ENCODE data around the gene RPS24. TPM values are rescaled to one million over a fixed set of nuclear protein-coding genes. Genes with fewer than 3 reads are reported as not detected.

Gene RPS24
- polyA plus RNA-seq, 1 donor (not counting 4 experiments of a cell fraction or from before 2014, with no cell fraction given), result 5,180 TPM

DNA sequence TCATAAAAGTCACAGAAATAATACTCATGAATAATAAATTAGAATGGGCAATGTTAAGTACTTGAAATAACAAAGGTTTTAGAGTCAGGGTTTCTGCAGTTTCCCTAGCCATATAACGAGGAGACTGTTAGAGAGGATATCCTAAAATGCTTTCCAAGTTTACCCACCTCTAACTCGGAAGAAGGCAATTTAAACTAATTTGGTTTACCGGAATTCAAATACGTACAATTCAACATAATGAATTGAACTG is 351 bp upstream of the RPS24 start:
- H4K20me1 ChIP-seq (ENCODE audit: control insufficient read depth, extremely low read depth, insufficient read depth, low read length), result peaks cover 30% of the 10 kb centered on the region
- no peak for TF ChIP-seq EZH2 (IDR thresholded peaks at IDR 0.05; ENCODE audit: low read length)
- TF ChIP-seq, protein P1, sequence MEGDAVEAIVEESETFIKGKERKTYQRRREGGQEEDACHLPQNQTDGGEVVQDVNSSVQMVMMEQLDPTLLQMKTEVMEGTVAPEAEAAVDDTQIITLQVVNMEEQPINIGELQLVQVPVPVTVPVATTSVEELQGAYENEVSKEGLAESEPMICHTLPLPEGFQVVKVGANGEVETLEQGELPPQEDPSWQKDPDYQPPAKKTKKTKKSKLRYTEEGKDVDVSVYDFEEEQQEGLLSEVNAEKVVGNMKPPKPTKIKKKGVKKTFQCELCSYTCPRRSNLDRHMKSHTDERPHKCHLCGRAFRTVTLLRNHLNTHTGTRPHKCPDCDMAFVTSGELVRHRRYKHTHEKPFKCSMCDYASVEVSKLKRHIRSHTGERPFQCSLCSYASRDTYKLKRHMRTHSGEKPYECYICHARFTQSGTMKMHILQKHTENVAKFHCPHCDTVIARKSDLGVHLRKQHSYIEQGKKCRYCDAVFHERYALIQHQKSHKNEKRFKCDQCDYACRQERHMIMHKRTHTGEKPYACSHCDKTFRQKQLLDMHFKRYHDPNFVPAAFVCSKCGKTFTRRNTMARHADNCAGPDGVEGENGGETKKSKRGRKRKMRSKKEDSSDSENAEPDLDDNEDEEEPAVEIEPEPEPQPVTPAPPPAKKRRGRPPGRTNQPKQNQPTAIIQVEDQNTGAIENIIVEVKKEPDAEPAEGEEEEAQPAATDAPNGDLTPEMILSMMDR (optimal IDR thresholded peaks at IDR 0.05 in 1 of 3, IDR thresholded peaks at IDR 0.05 in 1 of 3, conservative IDR thresholded peaks at IDR 0.05 in 1 of 3; ENCODE audit: extremely low read depth in 1 of 3, insufficient read depth in 2 of 3, low read length in 3 of 3), result no peak
- H3K4me2 ChIP-seq (ENCODE audit: control insufficient read depth, extremely low read depth, insufficient read depth, low read depth, low read length), result peak overlapping the region; percentile 75
- FAIRE-seq (no peak), DNase-seq (ENCODE audit: low read depth, low spot score) (no peak)
- peaks cover 41% of the 10 kb centered on the region for H3K4me1 ChIP-seq (ENCODE audit: control insufficient read depth, extremely low read depth, insufficient read depth, low read length)
- peak overlapping the region; percentile 36 for H3K9ac ChIP-seq (ENCODE audit: control insufficient read depth, extremely low read depth, insufficient read depth, low read length)
- H3K27me3 ChIP-seq (ENCODE audit: control insufficient read depth, extremely low read depth, insufficient read depth, low read length), result no peaks in the 10 kb centered on the region
- H3K36me3 ChIP-seq (ENCODE audit: control insufficient read depth in 2 of 2, extremely low read depth in 1 of 2, insufficient read depth in 2 of 2, low read length in 2 of 2), result peaks cover 16 to 35% of the 10 kb centered on the region in 2 experiments
- peak overlapping the region; percentile 36 for H3K27ac ChIP-seq (ENCODE audit: control insufficient read depth, insufficient read depth, low read length)
- H3K9me1 ChIP-seq (ENCODE audit: control insufficient read depth, extremely low read depth, insufficient read depth, low read length), result peaks cover 7% of the 10 kb centered on the region
- no peaks in the 10 kb centered on the region for H3K9me3 ChIP-seq (ENCODE audit: control insufficient read depth, low read depth, low read length)
- H2AFZ ChIP-seq (ENCODE audit: control insufficient read depth, low read length), result peak overlapping the region; percentile 67
- H3K79me2 ChIP-seq (ENCODE audit: control insufficient read depth, insufficient read depth, low read length), result peaks cover 57% of the 10 kb centered on the region
- dilution Hi-C loops (cut with MboI; ENCODE audit: extremely low pct_ligation_motif_present, low sequenced_read_pairs), result no loop called here
- H3K4me3 ChIP-seq (ENCODE audit: control insufficient read depth in 2 of 3, extremely low read depth in 1 of 3, insufficient read depth in 2 of 3, low read depth in 1 of 3, low read length in 3 of 3), result peak overlapping the region; percentile 43 to 85 (median 69)

DNA sequence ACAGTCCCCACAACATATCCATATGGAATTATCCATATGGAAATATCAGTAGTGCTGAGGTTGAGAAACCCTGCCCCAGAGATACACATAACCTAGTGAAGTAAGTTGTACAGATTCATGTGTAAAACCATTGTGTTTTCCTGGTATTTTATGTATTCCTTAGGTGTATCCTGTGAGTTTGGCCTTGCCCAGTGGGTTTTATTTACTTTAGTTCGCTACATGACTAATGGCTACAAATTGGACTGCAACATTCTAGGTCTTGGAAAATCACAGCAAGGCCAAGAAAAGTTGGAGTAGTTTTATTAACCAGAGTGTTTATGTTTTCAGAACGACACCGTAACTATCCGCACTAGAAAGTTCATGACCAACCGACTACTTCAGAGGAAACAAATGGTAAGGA is 1.4 kb downstream of the RPS24 start:
- dilution Hi-C loops (cut with MboI; ENCODE audit: extremely low pct_ligation_motif_present, low sequenced_read_pairs), result no loop called here

More for the DNA sequence above, 1.4 kb downstream of the RPS24 start:
- DNase-seq (ENCODE audit: low read depth, low spot score) (no peak), FAIRE-seq (no peak)
- Histone ChIP-seq H3K4me3 (ENCODE audit: control insufficient read depth in 2 of 3, extremely low read depth in 1 of 3, insufficient read depth in 2 of 3, low read depth in 1 of 3, low read length in 3 of 3) (peak overlapping the region; percentile 85 to 99 (median 97)), H3K9me3 (ENCODE audit: control insufficient read depth, low read depth, low read length) (no peaks in the 10 kb centered on the region), H3K27me3 (ENCODE audit: control insufficient read depth, extremely low read depth, insufficient read depth, low read length) (no peaks in the 10 kb centered on the region), H4K20me1 (ENCODE audit: control insufficient read depth, extremely low read depth, insufficient read depth, low read length) (peaks cover 45% of the 10 kb centered on the region), H3K4me1 (ENCODE audit: control insufficient read depth, extremely low read depth, insufficient read depth, low read length) (peaks cover 44% of the 10 kb centered on the region), H3K36me3 (ENCODE audit: control insufficient read depth in 2 of 2, extremely low read depth in 1 of 2, insufficient read depth in 2 of 2, low read length in 2 of 2) (peaks cover 28 to 49% of the 10 kb centered on the region in 2 experiments), H3K27ac (ENCODE audit: control insufficient read depth, insufficient read depth, low read length) (peak overlapping the region; percentile 91), H3K79me2 (ENCODE audit: control insufficient read depth, insufficient read depth, low read length) (peaks cover 63% of the 10 kb centered on the region), H2AFZ (ENCODE audit: control insufficient read depth, low read length) (no peak overlapping the region), H3K4me2 (ENCODE audit: control insufficient read depth, extremely low read depth, insufficient read depth, low read depth, low read length) (peak overlapping the region; percentile 88), H3K9ac (ENCODE audit: control insufficient read depth, extremely low read depth, insufficient read depth, low read length) (peak overlapping the region; percentile 96), H3K9me1 (ENCODE audit: control insufficient read depth, extremely low read depth, insufficient read depth, low read length) (peaks cover 7% of the 10 kb centered on the region)
- TF ChIP-seq, protein P1 (optimal IDR thresholded peaks at IDR 0.05 in 1 of 3, IDR thresholded peaks at IDR 0.05 in 1 of 3, conservative IDR thresholded peaks at IDR 0.05 in 1 of 3; ENCODE audit: extremely low read depth in 1 of 3, insufficient read depth in 2 of 3, low read length in 3 of 3), result no peak
- no peak for TF ChIP-seq EZH2 (IDR thresholded peaks at IDR 0.05; ENCODE audit: low read length)

Data from keratinocyte (primary cell).